CD4-positive, alpha-beta memory T cell (primary cell): Measurements from ENCODE around the gene ANO10. TPM values are rescaled to one million over a fixed set of nuclear protein-coding genes. Genes with fewer than 3 reads are reported as not detected.
A peak's percentile ranks its signal among the peaks of the same experiment; 100 is the strongest.

ENCODE experiments used
- CTCF ChIA-PET: fragments of 350-600 bp; sonication (Branson Sonifier 250); formaldehyde crosslinking; loops from one replicate; lab custom pipeline; 2021; ENCODE audit warnings: inconsistent platforms; ENCODE audit not compliant: partially characterized antibody; lab: Charles Lee
- POLR2A ChIA-PET: fragments of 350-600 bp; sonication (Branson Sonifier 250); formaldehyde crosslinking; loops from one replicate; lab custom pipeline; 2021; ENCODE audit not compliant: partially characterized antibody; lab: Charles Lee
- DNase-seq, 5 donors: peaks; one replicate each; pipeline versions ENCODE4 v3.0.0 to v3.0.0-alpha.2; 2020 to 2022; ENCODE audit warnings: mixed read lengths in 1 of 5
- H3K27ac ChIP-seq: one replicate; pipeline ENCODE4 v1.7.0; 2013; ENCODE audit warnings: low read depth, low read length
- H3K27me3 ChIP-seq: 2 replicates; pipeline ENCODE4 v1.7.0; 2013; ENCODE audit warnings: mild to moderate bottlenecking, low read length, moderate library complexity; ENCODE audit not compliant: insufficient read depth
- H3K36me3 ChIP-seq: 2 replicates; pipeline ENCODE4 v1.7.0; 2013; ENCODE audit warnings: mild to moderate bottlenecking, low read length, moderate library complexity; ENCODE audit not compliant: insufficient read depth
- H3K4me1 ChIP-seq: 2 replicates; pipeline ENCODE4 v1.7.0; 2013; ENCODE audit warnings: mild to moderate bottlenecking, low read length, moderate library complexity; ENCODE audit not compliant: insufficient read depth
- H3K4me3 ChIP-seq, 2 donors: one replicate each; pipeline ENCODE4 v1.7.0; 2013; ENCODE audit warnings: low read length in 2 of 2, mild to moderate bottlenecking in 1 of 2
- H3K9me3 ChIP-seq, 2 donors: one replicate each; pipeline ENCODE4 v1.7.0; 2013; ENCODE audit warnings: low read length in 2 of 2, control low read depth in 1 of 2; ENCODE audit not compliant: control insufficient read depth in 1 of 2
- H3K27ac Mint-ChIP-seq, 7 donors: one replicate each; pipeline ENCODE4 v1.8.0; 2020 to 2021; ENCODE audit warnings: mixed read lengths in 7 of 7, mild to moderate bottlenecking in 6 of 7, inconsistent platforms in 3 of 7, moderate library complexity in 3 of 7
- H3K27me3 Mint-ChIP-seq, 2 donors: one replicate each; pipeline ENCODE4 v1.8.0; 2020 to 2021; ENCODE audit warnings: mixed read lengths in 2 of 2
- H3K36me3 Mint-ChIP-seq, 2 donors: one replicate each; pipeline ENCODE4 v1.8.0; 2020 to 2021; ENCODE audit warnings: mixed read lengths in 2 of 2, inconsistent platforms in 1 of 2, mild to moderate bottlenecking in 1 of 2
- H3K4me1 Mint-ChIP-seq, 4 donors: one replicate each; pipeline ENCODE4 v1.8.0; 2020 to 2021; ENCODE audit warnings: mixed read lengths in 4 of 4, mild to moderate bottlenecking in 1 of 4
- H3K4me3 Mint-ChIP-seq, 8 donors: one replicate each; pipeline ENCODE4 v1.8.0; 2020 to 2021; ENCODE audit warnings: mixed read lengths in 8 of 8, mild to moderate bottlenecking in 7 of 8, moderate library complexity in 6 of 8, inconsistent platforms in 3 of 8
- H3K9me3 Mint-ChIP-seq, 8 donors: one replicate each; pipeline ENCODE4 v1.8.0; 2020 to 2021; ENCODE audit warnings: mixed read lengths in 8 of 8, mild to moderate bottlenecking in 5 of 8, inconsistent platforms in 3 of 8, moderate library complexity in 1 of 8
- intact Hi-C: fragments of 100-400 bp; cut with micrococcal nuclease; formaldehyde crosslinking; loops from one replicate; pipeline ENCODE4 v1.15.1; 2023
- polyA plus RNA-seq, 2 donors: library from polyadenylated mRNA; unstranded; fragments of 300-500 nt; fragmentation: Illumina TruSeq; gene quantifications; one replicate each; pipeline ENCODE4 v1.2.3, GENCODE V29; 2021
- total RNA-seq, 2 experiments: library from RNA; stranded (reverse); gene quantifications; one replicate each; pipeline ENCODE4 v1.2.3, GENCODE V29; 2021

The ANO10 gene
- total and polyA plus RNA-seq, 4 experiments from 2014 or later: 8.6 to 9.9 (median 9.6) TPM

GRCh38 chr3:43478118-43478785, 143.6 kb downstream of the ANO10 start:
- ChIA-PET CTCF (interaction anchor here (0.8 to 5.0 kb wide), 6 partner anchors 10 to 316 kb away, joined by 3 to 30 read pairs (median 4); no protein-coding TSS in a partner anchor), POLR2A (interaction anchor here (0.9 to 3.7 kb wide), 12 partner anchors 10 to 298 kb away, joined by 3 to 26 read pairs (median 6); partner anchors contain the start of gene SNRK)
- no peaks in the 10 kb centered on the region for H3K27me3 Mint-ChIP-seq
- H3K4me3 Mint-ChIP-seq: peak overlapping the region in 7 of 8 donors; percentile 58 to 78 (median 68)
- peaks cover 24 to 27% of the 10 kb centered on the region in 2 donors for H3K36me3 Mint-ChIP-seq
- peak overlapping the region; percentile 83 to 99 (median 99) for H3K27ac Mint-ChIP-seq
- Histone ChIP-seq H3K27me3 (no peaks in the 10 kb centered on the region), H3K36me3 (no peaks in the 10 kb centered on the region), H3K27ac (peak overlapping the region; percentile 74), H3K9me3 (no peaks in the 10 kb centered on the region), H3K4me1 (peaks cover 44% of the 10 kb centered on the region), H3K4me3 (peak overlapping the region in 1 of 2 donors; percentile 27)
- intact Hi-C loops: no loop called here
- peaks cover 0 to 11% (median 5%) of the 10 kb centered on the region in 8 donors for H3K9me3 Mint-ChIP-seq
- DNase-seq: peak in 2 of 5 donors; percentile 6 to 9
- H3K4me1 Mint-ChIP-seq: peaks cover 38 to 66% (median 53%) of the 10 kb centered on the region in 4 donors

GRCh38 chr3:43477600-43477999, 144.2 kb downstream of the ANO10 start:
- no peaks in the 10 kb centered on the region for H3K27me3 Mint-ChIP-seq
- H3K4me1 Mint-ChIP-seq: peaks cover 37 to 61% (median 49%) of the 10 kb centered on the region in 4 donors
- peaks cover 23 to 27% of the 10 kb centered on the region in 2 donors for H3K36me3 Mint-ChIP-seq
- CTCF ChIA-PET: interaction anchor here (1.1 to 5.0 kb wide), 5 partner anchors 9 to 315 kb away, joined by 3 to 30 read pairs (median 4); no protein-coding TSS in a partner anchor
- POLR2A ChIA-PET: interaction anchor here (0.7 to 3.7 kb wide), 13 partner anchors 10 to 314 kb away, joined by 3 to 26 read pairs (median 6); partner anchors contain the start of gene SNRK
- no peaks in the 10 kb centered on the region for H3K36me3 ChIP-seq
- peak overlapping the region in 1 of 2 donors; percentile 27 for H3K4me3 ChIP-seq
- H3K9me3 Mint-ChIP-seq: peaks cover 0 to 11% (median 4%) of the 10 kb centered on the region in 8 donors
- H3K9me3 ChIP-seq: no peaks in the 10 kb centered on the region
- no peaks in the 10 kb centered on the region for H3K27me3 ChIP-seq
- H3K27ac ChIP-seq: peak overlapping the region; percentile 74
- peak; percentile 77 to 88 (median 82) for DNase-seq
- peaks cover 39% of the 10 kb centered on the region for H3K4me1 ChIP-seq
- peak overlapping the region; percentile 83 to 99 (median 99) for H3K27ac Mint-ChIP-seq
- intact Hi-C loops: loop anchor here (1.0 to 2.0 kb wide), 3 partner anchors 26 to 315 kb away; no protein-coding TSS in a partner anchor
- H3K4me3 Mint-ChIP-seq: peak overlapping the region; percentile 17 to 78 (median 66)

GRCh38 chr3:43473737-43474136, 148.1 kb downstream of the ANO10 start:
- CTCF ChIA-PET: interaction anchor here (1.5 kb wide), 1 partner anchor 127 kb away, joined by 3 read pairs; no protein-coding TSS in a partner anchor

GRCh38 chr3:43473244-43473643, 148.6 kb downstream of the ANO10 start:
- H3K36me3 ChIP-seq: no peaks in the 10 kb centered on the region
- Mint-ChIP-seq H3K4me1 (peaks cover 24 to 37% (median 30%) of the 10 kb centered on the region in 4 donors), H3K4me3 (no peak overlapping the region), H3K36me3 (peaks cover 11 to 13% of the 10 kb centered on the region in 2 donors), H3K27ac (peak overlapping the region in 4 of 7 donors; percentile 25 to 92 (median 50)), H3K27me3 (peaks cover 0 to 1% of the 10 kb centered on the region in 2 donors), H3K9me3 (peaks cover 0 to 6% (median 2%) of the 10 kb centered on the region in 8 donors)
- ChIA-PET POLR2A (interaction anchor here (1.1 kb wide), 1 partner anchor 293 kb away, joined by 3 read pairs; no protein-coding TSS in a partner anchor), CTCF (no interaction called here)
- H3K27me3 ChIP-seq: no peaks in the 10 kb centered on the region
- no peak overlapping the region for H3K4me3 ChIP-seq
- DNase-seq: no peak
- peaks cover 22% of the 10 kb centered on the region for H3K4me1 ChIP-seq
- H3K9me3 ChIP-seq: no peaks in the 10 kb centered on the region
- no peak overlapping the region for H3K27ac ChIP-seq
- intact Hi-C loops: no loop called here

More at GRCh38 chr3:43473737-43474136, 148.1 kb downstream of the ANO10 start:
- no peaks in the 10 kb centered on the region for H3K27me3 ChIP-seq
- Mint-ChIP-seq H3K36me3 (peaks cover 11 to 16% of the 10 kb centered on the region in 2 donors), H3K4me3 (peak overlapping the region in 1 of 8 donors; percentile 46), H3K27ac (peak overlapping the region in 3 of 7 donors; percentile 35 to 89 (median 47)), H3K4me1 (peaks cover 28 to 41% (median 35%) of the 10 kb centered on the region in 4 donors), H3K27me3 (peaks cover 0 to 1% of the 10 kb centered on the region in 2 donors), H3K9me3 (peaks cover 0 to 6% (median 2%) of the 10 kb centered on the region in 8 donors)
- POLR2A ChIA-PET: interaction anchor here (1.1 kb wide), 1 partner anchor 294 kb away, joined by 3 read pairs; no protein-coding TSS in a partner anchor
- no peak overlapping the region for H3K4me3 ChIP-seq
- no peak for DNase-seq
- intact Hi-C loops: no loop called here
- peaks cover 27% of the 10 kb centered on the region for H3K4me1 ChIP-seq
- H3K9me3 ChIP-seq: no peaks in the 10 kb centered on the region
- no peaks in the 10 kb centered on the region for H3K36me3 ChIP-seq
- H3K27ac ChIP-seq: no peak overlapping the region

GRCh38 chr3:43468133-43468532, 153.7 kb downstream of the ANO10 start:
- no peak for DNase-seq
- H3K27ac Mint-ChIP-seq: no peak overlapping the region
- H3K4me3 Mint-ChIP-seq: no peak overlapping the region
- Histone ChIP-seq H3K27me3 (no peaks in the 10 kb centered on the region), H3K4me3 (no peak overlapping the region), H3K27ac (no peak overlapping the region), H3K36me3 (no peaks in the 10 kb centered on the region), H3K9me3 (no peaks in the 10 kb centered on the region), H3K4me1 (no peaks in the 10 kb centered on the region)
- intact Hi-C loops: no loop called here
- H3K27me3 Mint-ChIP-seq: peaks cover 0 to 1% of the 10 kb centered on the region in 2 donors
- peaks cover 0 to 9% (median 1%) of the 10 kb centered on the region in 8 donors for H3K9me3 Mint-ChIP-seq
- ChIA-PET POLR2A (interaction anchor here (0.6 to 1.4 kb wide), 3 partner anchors 8 to 1741 kb away, joined by 3 to 7 read pairs (median 3); no protein-coding TSS in a partner anchor), CTCF (interaction anchor here (0.7 to 1.5 kb wide), 6 partner anchors 8 to 307 kb away, joined by 3 to 4 read pairs (median 3); no protein-coding TSS in a partner anchor)
- H3K36me3 Mint-ChIP-seq: peaks cover 0 to 11% of the 10 kb centered on the region in 2 donors
- peaks cover 7 to 20% (median 10%) of the 10 kb centered on the region in 4 donors for H3K4me1 Mint-ChIP-seq

- CTCF ChIA-PET: no interaction called here
- Histone ChIP-seq H3K36me3 (no peaks in the 10 kb centered on the region), H3K4me1 (no peaks in the 10 kb centered on the region), H3K9me3 (no peaks in the 10 kb centered on the region), H3K27ac (no peak overlapping the region), H3K27me3 (no peaks in the 10 kb centered on the region), H3K4me3 (no peak overlapping the region)
- Mint-ChIP-seq H3K4me3 (no peak overlapping the region), H3K9me3 (peaks cover 0 to 16% (median 3%) of the 10 kb centered on the region in 8 donors), H3K27ac (no peak overlapping the region), H3K27me3 (peaks cover 0 to 1% of the 10 kb centered on the region in 2 donors), H3K36me3 (peaks cover 0 to 23% of the 10 kb centered on the region in 2 donors), H3K4me1 (peaks cover 5 to 12% (median 8%) of the 10 kb centered on the region in 4 donors)
- DNase-seq: no peak
- intact Hi-C loops: no loop called here
- POLR2A ChIA-PET: interaction anchor here (0.6 kb wide), 1 partner anchor 11 kb away, joined by 3 read pairs; no protein-coding TSS in a partner anchor
Measured at GRCh38 chr3:43465109-43465508, 156.7 kb downstream of the ANO10 start.
